Trophoblast cell (in vitro differentiated cells and primary cell): Measurements from ENCODE around the gene IRX2.

Experiments used
- DNase-seq, 2 donors: peaks; one replicate each; pipeline ENCODE4 v3.0.0-alpha.2; 2016
- H2AFZ ChIP-seq: 2 replicates; pipeline ENCODE4 v1.6.1; 2013; ENCODE audit warnings: low read length, moderate library complexity, mild to moderate bottlenecking; ENCODE audit not compliant: insufficient read depth, poor library complexity
- H2AK5ac ChIP-seq: 2 replicates; pipeline ENCODE4 v1.6.1; 2013; ENCODE audit warnings: mild to moderate bottlenecking, low read length
- H2BK120ac ChIP-seq: 2 replicates; pipeline ENCODE4 v1.6.1; 2013; ENCODE audit warnings: low read length, mild to moderate bottlenecking, moderate library complexity; ENCODE audit not compliant: insufficient read depth, poor library complexity
- H2BK12ac ChIP-seq: 2 replicates; pipeline ENCODE4 v1.6.1; 2013; ENCODE audit warnings: mild to moderate bottlenecking, low read length, moderate library complexity
- H2BK5ac ChIP-seq: 2 replicates; pipeline ENCODE4 v1.6.1; 2013; ENCODE audit warnings: low read length, low read depth, moderate library complexity, mild to moderate bottlenecking; ENCODE audit not compliant: poor library complexity
- H3K14ac ChIP-seq: 2 replicates; pipeline ENCODE4 v1.6.1; 2013; ENCODE audit warnings: mild to moderate bottlenecking, low read length
- H3K18ac ChIP-seq: 2 replicates; pipeline ENCODE4 v1.6.1; 2013; ENCODE audit warnings: mild to moderate bottlenecking, low read length
- H3K23ac ChIP-seq: 2 replicates; pipeline ENCODE4 v1.6.1; 2013; ENCODE audit warnings: low read length
- H3K27ac ChIP-seq: 2 replicates; pipeline ENCODE4 v1.5.1; 2013; ENCODE audit warnings: low read depth, mild to moderate bottlenecking, inconsistent platforms, low read length, moderate library complexity
- H3K27me3 ChIP-seq: 2 replicates; pipeline ENCODE4 v1.6.1; 2013; ENCODE audit warnings: inconsistent platforms, mild to moderate bottlenecking, low read length, moderate library complexity; ENCODE audit not compliant: insufficient read depth
- H3K36me3 ChIP-seq, 2 experiments: 1 replicate in 1 of 2; 2 replicates in 1 of 2; pipeline ENCODE4 v1.6.1; 2013; ENCODE audit warnings: low read length in 2 of 2, mild to moderate bottlenecking in 2 of 2, moderate library complexity in 1 of 2; ENCODE audit not compliant: insufficient read depth in 2 of 2, control insufficient read depth in 1 of 2
- H3K4ac ChIP-seq: 2 replicates; pipeline ENCODE4 v1.6.1; 2013; ENCODE audit warnings: low read depth, mild to moderate bottlenecking, low read length, moderate library complexity
- H3K4me1 ChIP-seq, 2 experiments: 1 replicate in 1 of 2; 2 replicates in 1 of 2; pipeline ENCODE4 v1.6.1; 2013; ENCODE audit warnings: low read length in 2 of 2, mild to moderate bottlenecking in 2 of 2, moderate library complexity in 1 of 2; ENCODE audit not compliant: insufficient read depth in 2 of 2, control insufficient read depth in 1 of 2
- H3K4me2 ChIP-seq: 2 replicates; pipeline ENCODE4 v1.6.1; 2013; ENCODE audit warnings: inconsistent platforms, mild to moderate bottlenecking, low read length, moderate library complexity
- H3K4me3 ChIP-seq: 2 replicates; pipeline ENCODE4 v1.5.1; 2013; ENCODE audit warnings: mild to moderate bottlenecking, low read depth, low read length, inconsistent platforms
- H3K79me1 ChIP-seq: one replicate; pipeline ENCODE4 v1.6.1; 2013; ENCODE audit warnings: low read length
- H3K79me2 ChIP-seq: 2 replicates; pipeline ENCODE4 v1.6.1; 2013; ENCODE audit warnings: low read length, mild to moderate bottlenecking; ENCODE audit not compliant: control insufficient read depth, insufficient read depth, poor library complexity
- H3K9ac ChIP-seq: 2 replicates; pipeline ENCODE4 v1.6.1; 2013; ENCODE audit warnings: mild to moderate bottlenecking, low read length
- H3K9me3 ChIP-seq: 2 replicates; pipeline ENCODE4 v1.6.1; 2013; ENCODE audit warnings: low read depth, mild to moderate bottlenecking, control low read depth, inconsistent platforms, low read length; ENCODE audit not compliant: insufficient read depth
- H4K12ac ChIP-seq: 2 replicates; pipeline ENCODE4 v1.6.1; 2013; ENCODE audit warnings: low read depth, mild to moderate bottlenecking, low read length, moderate library complexity
- H4K8ac ChIP-seq: 2 replicates; pipeline ENCODE4 v1.6.1; 2013; ENCODE audit warnings: low read depth, mild to moderate bottlenecking, low read length, moderate library complexity
- H4K91ac ChIP-seq: one replicate; pipeline ENCODE4 v1.6.1; 2013; ENCODE audit warnings: low read depth, mild to moderate bottlenecking, low read length, moderate library complexity
- WGBS: extraction: QIAGEN DNeasy Blood & Tissue Kit; methylation state at CpG from one replicate; pipeline ENCODE4 v1.1.7; 2013; ENCODE audit warnings: missing lambda C conversion rate; ENCODE audit not compliant: insufficient read length, insufficient coverage; ENCODE audit errors: extremely low coverage; 5-methylcytosine and 5-hydroxymethylcytosine counted together

The IRX2 gene

DNA sequence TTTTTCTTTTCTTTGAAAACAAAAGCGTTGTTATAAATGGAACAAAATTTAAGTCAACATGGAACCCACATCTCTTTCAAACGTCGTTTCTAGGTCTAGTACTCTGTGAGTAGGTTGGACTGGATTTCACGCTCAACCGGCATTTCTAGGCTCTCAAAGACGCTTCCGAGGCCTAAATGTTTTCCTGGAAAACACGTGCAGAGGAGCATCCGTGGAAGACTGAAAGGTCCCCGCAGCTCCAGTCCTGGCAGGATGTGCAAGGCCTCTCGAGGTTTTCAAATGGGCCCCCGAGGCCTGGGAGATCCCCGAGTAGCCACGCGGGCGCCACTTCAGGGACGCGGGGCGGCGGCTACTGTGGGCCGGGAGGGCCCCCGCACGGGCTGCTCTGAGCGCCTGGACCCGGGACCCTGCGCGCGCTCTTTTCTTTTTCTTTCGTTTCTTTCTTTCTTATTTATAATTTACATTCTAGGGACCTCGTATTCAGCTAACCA lies 4.2 kb upstream of the IRX2 start:
- H2BK120ac ChIP-seq: peak overlapping the region; percentile 18
- no peak overlapping the region for H3K9ac ChIP-seq
- H3K4me2 ChIP-seq: peak overlapping the region; percentile 89
- H3K4me3 ChIP-seq: peak overlapping the region; percentile 91
- H3K14ac ChIP-seq: no peak overlapping the region
- H3K79me1 ChIP-seq: peaks cover 41% of the 10 kb centered on the region
- peaks cover 27 to 29% of the 10 kb centered on the region in 2 experiments for H3K4me1 ChIP-seq
- DNase-seq: no peak
- no peak overlapping the region for H2BK5ac ChIP-seq
- no peak overlapping the region for H4K91ac ChIP-seq
- peak overlapping the region; percentile 44 for H4K8ac ChIP-seq
- H3K27ac ChIP-seq: peak overlapping the region; percentile 80
- no CpG with 5 or more reads among the region's 30 CpGs for WGBS
- H3K23ac ChIP-seq: no peak overlapping the region
- H4K12ac ChIP-seq: peak overlapping the region; percentile 4
- H3K27me3 ChIP-seq: peaks cover 2% of the 10 kb centered on the region
- no peak overlapping the region for H2AK5ac ChIP-seq
- H3K18ac ChIP-seq: no peak overlapping the region
- peaks cover 2% of the 10 kb centered on the region for H3K9me3 ChIP-seq
- no peak overlapping the region for H3K4ac ChIP-seq
- no peak overlapping the region for H2BK12ac ChIP-seq
- no peak overlapping the region for H2AFZ ChIP-seq
- no peaks in the 10 kb centered on the region for H3K36me3 ChIP-seq
- H3K79me2 ChIP-seq: peaks cover 14% of the 10 kb centered on the region

DNA sequence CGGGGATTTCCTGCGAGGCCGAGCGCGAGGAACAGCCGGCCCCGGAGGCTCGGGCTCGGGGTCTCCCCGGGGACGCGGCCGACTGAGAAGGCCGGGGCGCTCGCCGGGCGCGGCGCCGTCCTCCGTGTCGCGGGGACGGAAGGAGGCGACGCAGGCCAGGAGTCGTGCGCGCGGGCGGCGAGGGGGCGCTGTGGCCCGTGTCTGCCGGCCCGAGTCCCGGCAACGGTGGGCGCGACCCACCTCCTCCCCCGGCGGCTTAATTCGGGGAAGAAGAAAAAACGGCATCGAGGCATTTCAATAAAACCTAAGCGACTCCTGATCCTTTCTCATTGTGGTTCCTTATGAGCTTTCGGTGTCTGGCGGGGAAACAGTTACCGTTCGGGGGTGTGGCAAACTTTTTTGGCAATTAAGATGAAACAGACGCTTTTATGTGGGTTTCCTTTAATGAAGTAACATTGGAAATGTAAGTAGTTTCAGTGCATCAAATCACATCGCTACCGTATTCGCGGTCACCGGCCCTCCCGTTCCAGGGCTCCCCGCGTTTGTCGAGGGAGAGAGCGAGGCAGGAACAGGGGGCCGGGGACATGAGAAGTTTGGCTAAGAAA lies 3.7 kb upstream of the IRX2 start:
- Histone ChIP-seq H3K23ac (no peak overlapping the region), H3K4me1 (peaks cover 27 to 29% of the 10 kb centered on the region in 2 experiments), H3K27ac (no peak overlapping the region)

DNA sequence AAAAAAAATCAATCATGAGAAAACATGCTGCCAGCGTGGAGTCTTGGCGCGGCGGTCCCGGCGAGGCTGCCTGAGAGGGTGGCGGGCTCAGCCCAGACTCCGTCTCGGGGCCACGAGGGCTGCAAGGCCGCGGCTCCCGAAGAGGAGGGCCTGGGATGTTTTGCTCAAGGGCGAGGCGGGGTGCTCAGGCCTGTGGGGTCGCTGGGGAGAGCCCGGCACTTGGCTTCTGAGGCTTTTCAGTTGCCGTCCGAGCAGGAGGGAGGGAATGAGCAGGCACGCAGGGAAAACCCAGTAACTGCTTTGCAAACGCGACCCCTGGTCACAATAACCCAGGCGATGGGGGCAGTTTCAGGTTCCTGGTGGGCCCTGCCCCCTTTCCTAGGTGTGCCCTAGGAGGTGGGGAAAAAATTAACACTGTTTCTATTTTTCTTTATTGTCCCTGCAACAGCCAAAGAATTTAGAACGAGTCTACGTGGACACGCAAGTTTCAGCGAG lies 3.2 kb upstream of the IRX2 start:
- Histone ChIP-seq H2BK12ac (peak overlapping the region; percentile 59), H3K4ac (peak overlapping the region; percentile 16), H3K23ac (no peak overlapping the region), H3K14ac (peak overlapping the region; percentile 68), H3K4me2 (peak overlapping the region; percentile 89), H3K9ac (no peak overlapping the region), H3K27ac (no peak overlapping the region), H4K8ac (peak overlapping the region; percentile 78), H3K36me3 (peaks cover under 1 to 1% of the 10 kb centered on the region in 2 experiments), H2AFZ (peak overlapping the region; percentile 57), H2BK120ac (peak overlapping the region; percentile 53), H3K4me1 (peaks cover 30 to 34% of the 10 kb centered on the region in 2 experiments), H4K91ac (peak overlapping the region; percentile 38), H3K9me3 (peaks cover 5% of the 10 kb centered on the region), H3K27me3 (peaks cover 2% of the 10 kb centered on the region), H2AK5ac (no peak overlapping the region), H3K4me3 (no peak overlapping the region), H4K12ac (peak overlapping the region; percentile 35), H3K79me1 (peaks cover 46% of the 10 kb centered on the region), H3K79me2 (peaks cover 20% of the 10 kb centered on the region), H3K18ac (peak overlapping the region; percentile 73), H2BK5ac (no peak overlapping the region)
- no CpG with 5 or more reads among the region's 27 CpGs for whole genome bisulfite sequencing
- no peak for DNase-seq

More for the DNA sequence above, 3.7 kb upstream of the IRX2 start:
- H2BK5ac ChIP-seq: no peak overlapping the region
- H3K14ac ChIP-seq: peak overlapping the region; percentile 68
- peak overlapping the region; percentile 78 for H4K8ac ChIP-seq
- peak overlapping the region; percentile 53 for H2BK120ac ChIP-seq
- H2AFZ ChIP-seq: peak overlapping the region; percentile 57
- H4K91ac ChIP-seq: peak overlapping the region; percentile 46
- peak overlapping the region; percentile 16 for H3K4ac ChIP-seq
- no CpG with 5 or more reads among the region's 63 CpGs for WGBS
- H3K9me3 ChIP-seq: peaks cover 4% of the 10 kb centered on the region
- H3K4me2 ChIP-seq: peak overlapping the region; percentile 89
- no peaks in the 10 kb centered on the region for H3K36me3 ChIP-seq
- no peak overlapping the region for H3K9ac ChIP-seq
- H4K12ac ChIP-seq: no peak overlapping the region
- H2AK5ac ChIP-seq: no peak overlapping the region
- H3K79me2 ChIP-seq: peaks cover 19% of the 10 kb centered on the region
- peaks cover 46% of the 10 kb centered on the region for H3K79me1 ChIP-seq
- H2BK12ac ChIP-seq: peak overlapping the region; percentile 59
- H3K18ac ChIP-seq: peak overlapping the region; percentile 73
- peaks cover 2% of the 10 kb centered on the region for H3K27me3 ChIP-seq
- H3K4me3 ChIP-seq: no peak overlapping the region
- no peak for DNase-seq

DNA sequence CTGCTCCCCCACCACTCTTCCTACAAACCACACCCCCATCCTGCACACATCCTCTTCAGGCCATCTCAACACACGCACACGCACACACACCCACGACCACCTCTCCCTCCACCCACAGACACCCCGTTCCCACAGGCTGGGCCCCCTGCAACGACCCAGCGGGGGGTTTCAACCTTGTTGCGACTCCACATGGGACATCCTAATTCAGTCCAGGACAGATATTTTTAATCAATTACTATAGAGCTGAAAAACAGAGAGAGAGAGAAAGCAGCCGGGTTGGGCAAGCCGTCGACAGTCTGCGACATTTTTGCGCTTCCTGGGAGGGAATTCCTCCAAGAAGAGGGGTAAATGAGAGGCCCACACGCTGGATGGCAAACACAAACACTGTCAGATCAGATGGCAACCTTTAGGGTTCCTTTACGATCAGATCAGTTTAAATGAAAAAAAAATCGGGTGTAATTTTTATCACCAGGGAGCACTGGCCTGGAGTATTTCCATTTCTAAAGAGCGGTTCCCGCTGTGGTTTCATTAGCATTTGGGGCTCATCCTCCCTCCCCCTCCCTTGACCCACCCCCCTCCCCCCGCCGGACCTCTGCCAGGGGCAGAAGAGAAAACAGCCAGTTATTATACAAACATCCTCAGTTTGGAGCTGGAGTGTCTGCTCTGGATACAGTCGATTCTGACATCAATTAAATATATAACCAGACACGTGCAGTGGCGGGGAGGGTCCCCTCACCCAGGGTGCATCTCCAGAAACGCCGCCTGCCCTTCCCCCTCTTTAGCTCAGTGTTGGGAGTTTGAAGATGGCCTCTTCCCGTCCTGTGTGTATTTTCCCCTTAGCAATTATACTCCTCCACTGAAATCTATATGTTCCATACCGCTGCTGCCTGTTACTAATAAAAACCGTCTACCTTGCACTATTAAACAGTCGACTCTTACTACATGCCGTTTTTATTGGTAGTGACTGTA lies 2.3 kb upstream of the IRX2 start:
- Histone ChIP-seq H3K9me3 (peaks cover 12% of the 10 kb centered on the region), H2AK5ac (no peak overlapping the region), H3K36me3 (peaks cover 9 to 10% of the 10 kb centered on the region in 2 experiments), H3K27ac (no peak overlapping the region), H3K4me2 (no peak overlapping the region), H3K9ac (no peak overlapping the region), H3K18ac (peak overlapping the region; percentile 64), H3K4me1 (peaks cover 30 to 34% of the 10 kb centered on the region in 2 experiments), H3K79me1 (peaks cover 40% of the 10 kb centered on the region), H4K91ac (no peak overlapping the region), H3K27me3 (peaks cover 2% of the 10 kb centered on the region), H2AFZ (no peak overlapping the region), H2BK5ac (no peak overlapping the region), H3K14ac (no peak overlapping the region), H2BK120ac (no peak overlapping the region), H2BK12ac (no peak overlapping the region), H3K4me3 (no peak overlapping the region), H4K12ac (no peak overlapping the region), H3K79me2 (peaks cover 20% of the 10 kb centered on the region), H3K4ac (no peak overlapping the region), H3K23ac (no peak overlapping the region), H4K8ac (no peak overlapping the region)
- no peak for DNase-seq
- no CpG with 5 or more reads among the region's 29 CpGs for WGBS
